Naive B cell (primary cell): Measurements from ENCODE around the gene KIF1B. TPM values are rescaled to one million over a fixed set of nuclear protein-coding genes. Genes with fewer than 3 reads are reported as not detected.

Experiments
- ATAC-seq, 2 donors: fragments of 150-1000 bp; cut with Tn5 transposase; 2 replicates each; pipeline ENCODE4 v1.10.0; 2021; ENCODE audit warnings: low read depth in 2 of 2, mild to moderate bottlenecking in 2 of 2, moderate library complexity in 2 of 2
- DNase-seq: peaks from one replicate; pipeline ENCODE4 v3.0.0; 2022
- H3K27ac Mint-ChIP-seq, 6 donors: one replicate each; pipeline ENCODE4 v1.8.0; 2020 to 2022; ENCODE audit warnings: mild to moderate bottlenecking in 6 of 6, mixed read lengths in 6 of 6, moderate library complexity in 5 of 6, inconsistent platforms in 2 of 6
- H3K27me3 Mint-ChIP-seq, 3 donors: one replicate each; pipeline ENCODE4 v1.8.0; 2021 to 2022; ENCODE audit warnings: mixed read lengths in 3 of 3, mild to moderate bottlenecking in 1 of 3
- H3K36me3 Mint-ChIP-seq, 2 donors: one replicate each; pipeline ENCODE4 v1.8.0; 2020 to 2022; ENCODE audit warnings: mixed read lengths in 2 of 2, inconsistent platforms in 1 of 2, mild to moderate bottlenecking in 1 of 2
- H3K4me1 Mint-ChIP-seq, 3 donors: one replicate each; pipeline ENCODE4 v1.8.0; 2020 to 2022; ENCODE audit warnings: mixed read lengths in 3 of 3, inconsistent platforms in 1 of 3, mild to moderate bottlenecking in 1 of 3, moderate library complexity in 1 of 3
- H3K4me3 Mint-ChIP-seq, 8 donors: one replicate each; pipeline ENCODE4 v1.8.0; 2020 to 2022; ENCODE audit warnings: mild to moderate bottlenecking in 8 of 8, mixed read lengths in 8 of 8, moderate library complexity in 8 of 8, inconsistent platforms in 2 of 8
- H3K9me3 Mint-ChIP-seq, 7 donors: one replicate each; pipeline ENCODE4 v1.8.0; 2020 to 2022; ENCODE audit warnings: mixed read lengths in 7 of 7, mild to moderate bottlenecking in 5 of 7, inconsistent platforms in 2 of 7, moderate library complexity in 1 of 7
- polyA plus RNA-seq, 6 donors: library from polyadenylated mRNA; unstranded; fragments of 300-500 nt; fragmentation: Illumina TruSeq; gene quantifications; one replicate each; pipeline ENCODE4 v1.2.3, GENCODE V29; 2021; ENCODE audit warnings: low read depth in 6 of 6

The KIF1B gene
- polyA plus RNA-seq, 6 donors from 2014 or later: 0.84 to 2.0 (median 1.4) TPM

DNA sequence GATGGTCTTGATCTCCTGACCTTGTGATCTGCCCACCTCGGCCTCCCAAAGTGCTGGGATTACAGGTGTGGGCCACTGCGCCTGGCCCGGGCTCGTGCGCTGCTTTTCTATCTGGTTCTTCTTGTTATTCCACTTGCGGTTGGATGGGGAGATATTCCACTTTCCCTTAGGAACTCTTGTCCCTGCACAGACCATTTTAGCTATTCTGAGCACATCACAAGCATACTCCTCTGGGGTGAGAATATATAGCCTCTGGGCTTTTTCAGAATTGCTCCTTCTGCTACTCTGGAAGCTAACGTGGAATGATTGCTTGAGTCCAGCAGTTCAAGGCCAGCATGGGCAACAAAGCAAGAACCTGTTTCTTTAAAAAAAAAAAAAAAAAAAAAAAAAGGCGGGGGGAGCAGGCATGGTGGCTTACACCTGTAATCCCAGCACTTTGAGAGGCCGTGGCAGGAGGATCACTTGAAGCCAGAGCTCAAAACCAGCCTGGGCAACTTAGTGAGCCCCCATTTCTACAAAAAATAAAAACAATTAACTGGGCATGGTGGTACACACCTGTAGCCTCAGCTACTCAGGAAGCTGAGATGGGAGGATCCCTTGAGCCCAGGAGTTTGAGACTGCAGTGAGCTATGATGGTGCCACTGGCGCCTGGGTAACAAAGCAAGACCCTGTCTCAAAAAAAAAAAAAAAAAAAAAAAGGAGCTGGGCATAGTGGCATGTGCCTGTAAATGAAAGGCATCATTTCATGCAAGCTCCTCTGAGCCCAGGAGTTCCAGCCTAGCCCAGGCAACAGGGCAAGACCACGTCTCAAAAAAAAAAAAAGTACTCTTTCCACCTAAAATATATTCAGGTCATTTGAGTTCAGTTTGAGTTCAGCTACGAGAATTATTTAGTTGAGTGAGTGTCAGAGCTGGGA lies 176.6 kb downstream of the KIF1B start:
- no peak overlapping the region for H3K4me3 Mint-ChIP-seq
- no peak for ATAC-seq
- no peaks in the 10 kb centered on the region for H3K27me3 Mint-ChIP-seq
- H3K9me3 Mint-ChIP-seq: peaks cover 0 to 2% (median 0%) of the 10 kb centered on the region in 7 donors
- peaks cover 9 to 10% (median 9%) of the 10 kb centered on the region in 3 donors for H3K4me1 Mint-ChIP-seq
- H3K36me3 Mint-ChIP-seq: no peaks in the 10 kb centered on the region
- no peak for DNase-seq
- no peak overlapping the region for H3K27ac Mint-ChIP-seq

- ATAC-seq (peak; percentile 75 to 81), DNase-seq (peak; percentile 12)
- Mint-ChIP-seq H3K27me3 (no peaks in the 10 kb centered on the region), H3K36me3 (no peaks in the 10 kb centered on the region), H3K9me3 (peaks cover 0 to 2% (median 0%) of the 10 kb centered on the region in 7 donors), H3K4me3 (no peak overlapping the region), H3K27ac (peak overlapping the region in 2 of 6 donors; percentile 30 to 39), H3K4me1 (peaks cover 9 to 10% (median 9%) of the 10 kb centered on the region in 3 donors)
Observed at GRCh38 chr1:10387677-10388386, 177.5 kb downstream of the KIF1B start.

GRCh38 chr1:10388387-10388715 lies 178.0 kb downstream of the KIF1B start:
- no peak for DNase-seq
- no peaks in the 10 kb centered on the region for H3K36me3 Mint-ChIP-seq
- H3K4me1 Mint-ChIP-seq: peaks cover 9 to 10% (median 9%) of the 10 kb centered on the region in 3 donors
- ATAC-seq: no peak
- H3K4me3 Mint-ChIP-seq: no peak overlapping the region
- H3K27ac Mint-ChIP-seq: peak overlapping the region in 2 of 6 donors; percentile 20 to 39
- no peaks in the 10 kb centered on the region for H3K27me3 Mint-ChIP-seq
- peaks cover 0 to 2% (median 0%) of the 10 kb centered on the region in 7 donors for H3K9me3 Mint-ChIP-seq

DNA sequence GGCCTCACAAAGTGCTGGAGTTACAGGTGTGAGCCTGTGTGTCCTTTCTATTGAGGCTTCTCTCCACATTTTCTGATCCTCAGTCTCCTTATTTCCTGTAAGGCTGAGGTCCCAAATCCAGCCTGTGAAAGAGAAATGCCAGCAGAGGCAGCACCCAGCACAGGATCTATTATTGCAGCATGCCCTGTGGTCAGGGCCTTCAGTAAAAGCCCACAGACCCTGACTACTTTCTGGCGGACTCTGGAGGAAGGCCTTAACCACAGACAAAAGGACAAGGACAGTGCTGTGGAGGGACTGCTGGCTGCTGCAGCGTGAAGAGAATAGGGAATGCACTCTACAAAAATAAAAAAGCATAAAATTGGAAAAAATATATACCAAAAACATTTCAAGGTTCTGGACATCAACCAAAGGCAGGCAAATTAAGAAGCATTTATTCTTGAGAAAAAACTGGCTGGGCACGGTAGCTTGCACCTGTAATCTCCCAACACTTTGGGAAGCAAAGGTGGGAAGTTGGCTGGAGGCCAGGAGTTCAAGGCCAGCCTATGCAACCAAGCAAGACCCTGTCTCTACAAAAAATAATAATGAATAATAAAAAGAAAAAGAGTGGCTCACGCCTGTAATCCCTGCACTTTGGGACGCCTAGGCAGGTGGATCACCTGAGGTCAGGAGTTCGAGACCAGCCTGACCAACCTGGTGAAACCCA lies 179.1 kb downstream of the KIF1B start:
- no peak overlapping the region for H3K4me3 Mint-ChIP-seq
- no peak for ATAC-seq
- H3K4me1 Mint-ChIP-seq: peaks cover 9 to 10% (median 9%) of the 10 kb centered on the region in 3 donors
- no peaks in the 10 kb centered on the region for H3K27me3 Mint-ChIP-seq
- DNase-seq: no peak
- H3K9me3 Mint-ChIP-seq: peaks cover 0 to 6% (median 5%) of the 10 kb centered on the region in 7 donors
- H3K27ac Mint-ChIP-seq: no peak overlapping the region
- no peaks in the 10 kb centered on the region for H3K36me3 Mint-ChIP-seq

- Mint-ChIP-seq H3K4me1 (peaks cover 10 to 22% (median 15%) of the 10 kb centered on the region in 3 donors), H3K27me3 (no peaks in the 10 kb centered on the region), H3K4me3 (peak overlapping the region in 7 of 8 donors; percentile 1 to 91 (median 15)), H3K27ac (no peak overlapping the region), H3K9me3 (peaks cover 0 to 6% (median 4%) of the 10 kb centered on the region in 7 donors), H3K36me3 (no peaks in the 10 kb centered on the region)
- DNase-seq (no peak), ATAC-seq (no peak)
Observed at GRCh38 chr1:10396870-10397269, 186.5 kb downstream of the KIF1B start.

DNA sequence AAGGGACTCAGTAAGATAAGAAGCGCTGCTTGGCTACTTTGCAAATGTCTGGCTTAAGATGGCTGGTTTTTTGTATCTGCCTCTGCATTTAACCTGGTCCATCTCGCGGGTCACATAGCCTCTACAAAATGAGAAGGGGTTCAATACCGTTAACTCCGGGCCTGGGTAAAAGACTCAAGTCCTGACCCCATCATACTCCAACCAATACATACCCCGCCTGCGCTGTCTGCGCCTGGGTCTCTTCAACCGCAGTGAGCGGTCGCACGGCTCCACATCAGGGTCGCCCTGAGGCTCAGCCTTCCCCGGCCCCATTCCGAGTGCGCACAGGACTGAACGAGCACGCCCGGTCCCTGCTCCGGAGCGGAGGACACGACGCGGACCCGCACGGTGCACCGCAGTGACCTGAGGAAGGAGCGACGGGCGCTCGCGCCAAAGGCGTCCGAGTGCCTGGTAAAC lies 187.9 kb downstream of the KIF1B start:
- no peaks in the 10 kb centered on the region for H3K36me3 Mint-ChIP-seq
- ATAC-seq: peak; percentile 13 to 18
- peak overlapping the region in 5 of 6 donors; percentile 35 to 94 (median 85) for H3K27ac Mint-ChIP-seq

GRCh38 chr1:10398734-10399443 lies 188.5 kb downstream of the KIF1B start, which contains the start of gene PGD:
Gene PGD (plus strand): TSS chr1:10399064. CDS start chr1:10399118, 54 bp downstream.
- H3K27ac Mint-ChIP-seq: peak within 1 kb of the TSS; percentile 76 to 96 (median 85)
- ATAC-seq (peak; percentile 94 to 95), DNase-seq (peak; percentile 94)
- peaks cover 0 to 4% (median 3%) of the 10 kb centered on the region in 7 donors for H3K9me3 Mint-ChIP-seq
- H3K4me3 Mint-ChIP-seq: peak within 1 kb of the TSS; percentile 91 to 98 (median 96)
- peaks cover 0 to 5% of the 10 kb centered on the region in 2 donors for H3K36me3 Mint-ChIP-seq
- H3K27me3 Mint-ChIP-seq: no peaks in the 10 kb centered on the region
- H3K4me1 Mint-ChIP-seq: peaks cover 10 to 22% (median 15%) of the 10 kb centered on the region in 3 donors

More for the DNA sequence above, 187.9 kb downstream of the KIF1B start:
- H3K9me3 Mint-ChIP-seq: peaks cover 0 to 6% (median 3%) of the 10 kb centered on the region in 7 donors
- H3K27me3 Mint-ChIP-seq: no peaks in the 10 kb centered on the region
- DNase-seq: no peak
- H3K4me3 Mint-ChIP-seq: peak overlapping the region; percentile 91 to 98 (median 96)
- H3K4me1 Mint-ChIP-seq: peaks cover 10 to 22% (median 15%) of the 10 kb centered on the region in 3 donors

GRCh38 chr1:10399444-10399941 lies 189.1 kb downstream of the KIF1B start:
- DNase-seq (no peak), ATAC-seq (no peak)
- Mint-ChIP-seq H3K27ac (peak overlapping the region in 5 of 6 donors; percentile 72 to 96 (median 82)), H3K4me3 (peak overlapping the region; percentile 87 to 95 (median 92)), H3K36me3 (peaks cover 0 to 8% of the 10 kb centered on the region in 2 donors), H3K9me3 (no peaks in the 10 kb centered on the region), H3K27me3 (no peaks in the 10 kb centered on the region), H3K4me1 (peaks cover 10 to 22% (median 15%) of the 10 kb centered on the region in 3 donors)

DNA sequence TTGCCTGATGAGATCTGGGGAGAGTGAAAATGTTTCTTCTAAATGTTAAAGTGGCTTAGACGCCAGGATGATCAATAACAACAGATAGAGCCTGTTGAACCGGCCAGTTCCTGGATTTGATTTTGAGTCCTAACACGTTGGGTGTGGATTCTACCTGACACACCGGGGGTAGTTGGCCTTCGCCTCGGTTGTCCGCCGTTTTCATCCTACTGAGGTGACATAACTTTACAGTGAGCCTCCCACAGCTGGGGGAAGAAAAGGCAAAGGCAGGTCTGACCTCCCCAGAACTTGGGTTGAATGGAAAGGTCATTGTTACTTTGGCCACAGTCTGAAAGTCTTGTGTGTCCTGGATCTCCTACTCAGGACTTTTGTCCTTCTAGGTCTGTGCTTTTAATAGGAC lies 189.6 kb downstream of the KIF1B start:
- DNase-seq: no peak
- no peak for ATAC-seq
- peaks cover 0 to 8% of the 10 kb centered on the region in 2 donors for H3K36me3 Mint-ChIP-seq
- no peaks in the 10 kb centered on the region for H3K9me3 Mint-ChIP-seq
- H3K4me3 Mint-ChIP-seq: peak overlapping the region; percentile 87 to 95 (median 92)
- no peaks in the 10 kb centered on the region for H3K27me3 Mint-ChIP-seq
- H3K4me1 Mint-ChIP-seq: peaks cover 10 to 22% (median 15%) of the 10 kb centered on the region in 3 donors
- H3K27ac Mint-ChIP-seq: peak overlapping the region in 5 of 6 donors; percentile 15 to 96 (median 76)

DNA sequence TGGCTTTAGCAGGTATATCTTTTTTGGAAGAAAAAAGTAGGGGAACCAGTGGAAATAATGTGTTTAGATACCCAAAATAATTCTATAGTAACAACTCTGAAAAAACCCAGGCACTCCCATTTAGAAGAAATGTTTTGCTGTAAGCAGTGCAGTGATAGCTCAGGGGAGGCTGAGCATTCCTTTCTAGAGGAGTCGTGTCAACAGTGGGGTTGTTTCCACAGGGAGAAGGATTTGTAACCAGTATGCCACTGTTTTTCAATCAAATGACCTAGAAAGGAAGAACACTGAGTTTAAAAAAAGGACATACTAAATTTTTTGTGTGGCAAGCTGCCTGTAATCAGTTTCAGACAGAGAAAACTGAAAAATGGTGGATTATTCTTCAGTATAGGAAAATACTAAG lies 190.9 kb downstream of the KIF1B start:
- Mint-ChIP-seq H3K27ac (peak overlapping the region in 1 of 6 donors; percentile 34), H3K27me3 (no peaks in the 10 kb centered on the region), H3K4me1 (peaks cover 10 to 22% (median 15%) of the 10 kb centered on the region in 3 donors), H3K9me3 (no peaks in the 10 kb centered on the region), H3K4me3 (peak overlapping the region in 1 of 8 donors; percentile 22), H3K36me3 (peaks cover 0 to 8% of the 10 kb centered on the region in 2 donors)
- DNase-seq (no peak), ATAC-seq (no peak)

DNA sequence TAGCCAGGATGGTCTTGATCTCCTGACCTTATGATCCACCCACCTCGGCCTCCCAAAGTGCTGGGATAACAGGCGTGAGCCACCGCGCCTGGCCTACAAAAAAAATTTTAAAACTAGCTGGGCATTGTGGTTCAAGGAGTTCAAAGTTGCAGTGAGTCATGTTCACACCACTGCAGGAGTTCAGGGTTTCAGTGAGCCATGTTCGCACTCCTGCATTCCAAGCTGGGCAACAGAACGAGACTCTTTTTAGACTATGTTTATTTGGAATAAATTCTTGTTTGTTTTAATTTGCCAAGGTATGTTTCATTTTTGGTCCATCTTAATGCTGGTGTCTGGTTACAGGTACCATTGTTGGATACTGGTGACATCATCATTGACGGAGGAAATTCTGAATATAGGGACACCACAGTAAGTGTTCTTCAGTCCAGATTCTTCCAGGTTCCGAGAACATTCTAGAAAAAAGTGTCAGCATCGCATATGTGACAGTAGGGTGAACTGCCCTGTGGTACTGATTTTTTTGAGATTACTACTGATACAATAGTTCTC lies 192.4 kb downstream of the KIF1B start:
- Mint-ChIP-seq H3K4me3 (no peak overlapping the region), H3K4me1 (peaks cover 10 to 22% (median 15%) of the 10 kb centered on the region in 3 donors), H3K36me3 (peaks cover under 1 to 16% of the 10 kb centered on the region in 2 donors), H3K27ac (no peak overlapping the region), H3K9me3 (no peaks in the 10 kb centered on the region), H3K27me3 (no peaks in the 10 kb centered on the region)
- DNase-seq: no peak
- ATAC-seq: no peak

GRCh38 chr1:10407201-10407600 lies 196.8 kb downstream of the KIF1B start:
- no peak overlapping the region for H3K27ac Mint-ChIP-seq
- DNase-seq: no peak
- no peak overlapping the region for H3K4me3 Mint-ChIP-seq
- H3K27me3 Mint-ChIP-seq: no peaks in the 10 kb centered on the region
- no peaks in the 10 kb centered on the region for H3K9me3 Mint-ChIP-seq
- ATAC-seq: no peak
- peaks cover 19 to 33% of the 10 kb centered on the region in 2 donors for H3K36me3 Mint-ChIP-seq
- no peaks in the 10 kb centered on the region for H3K4me1 Mint-ChIP-seq
